Liver (tissue), 9 donors: ENCODE data around the gene EEA1. TPM values are rescaled to one million over a fixed set of nuclear protein-coding genes. Genes with fewer than 3 reads are reported as not detected.

Source experiments
- DNase-seq: peaks from one replicate; pipeline ENCODE4 v3.0.0-alpha.2; 2017; ENCODE audit warnings: low spot score
- H3K27ac ChIP-seq, 2 donors: one replicate each; pipeline ENCODE4 v1.7.0; 2013; ENCODE audit warnings: inconsistent platforms in 2 of 2, low read length in 2 of 2, control low read depth in 1 of 2, low read depth in 1 of 2, mild to moderate bottlenecking in 1 of 2
- H3K27me3 ChIP-seq, 4 donors: one replicate each; pipeline versions ENCODE4 v1.6.1 to v1.7.0; 2013; ENCODE audit warnings: low read length in 3 of 4, inconsistent platforms in 1 of 4, mild to moderate bottlenecking in 1 of 4, moderate library complexity in 1 of 4; ENCODE audit not compliant: control insufficient read depth in 4 of 4, insufficient read depth in 4 of 4
- H3K36me3 ChIP-seq, 4 donors: one replicate each; pipeline versions ENCODE4 v1.6.1 to v1.7.0; 2013; ENCODE audit warnings: low read length in 3 of 4, mild to moderate bottlenecking in 3 of 4, low read depth in 1 of 4, moderate library complexity in 1 of 4; ENCODE audit not compliant: control insufficient read depth in 4 of 4, insufficient read depth in 3 of 4
- H3K4me1 ChIP-seq, 4 donors: one replicate each; pipeline versions ENCODE4 v1.6.1 to v1.7.0; 2013; ENCODE audit warnings: low read length in 3 of 4, mild to moderate bottlenecking in 3 of 4, moderate library complexity in 1 of 4; ENCODE audit not compliant: control insufficient read depth in 4 of 4, insufficient read depth in 4 of 4
- H3K4me3 ChIP-seq, 3 donors: one replicate each; pipeline versions ENCODE4 v1.6.1 to v1.7.0; 2013; ENCODE audit warnings: low read length in 3 of 3, control low read depth in 1 of 3, low read depth in 1 of 3, mild to moderate bottlenecking in 1 of 3
- H3K9ac ChIP-seq, 2 donors: one replicate each; pipeline ENCODE4 v1.7.0; 2013; ENCODE audit warnings: low read length in 2 of 2, mild to moderate bottlenecking in 2 of 2, moderate library complexity in 2 of 2, control low read depth in 1 of 2, low read depth in 1 of 2
- H3K9me3 ChIP-seq, 4 donors: one replicate each; pipeline versions ENCODE4 v1.6.1 to v1.7.0; 2013; ENCODE audit warnings: low read length in 3 of 4; ENCODE audit not compliant: control insufficient read depth in 4 of 4
- ATF3 ChIP-seq: IDR thresholded peaks from 2 replicates; pipeline ENCODE4 v1.6.1; 2016; ENCODE audit warnings: antibody characterized with exemption
- FOXA1 ChIP-seq: IDR thresholded peaks from 2 replicates; pipeline ENCODE4 v1.6.1; 2016; ENCODE audit warnings: antibody characterized with exemption
- FOXA2 ChIP-seq: IDR thresholded peaks from 2 replicates; pipeline ENCODE4 v1.6.1; 2016; ENCODE audit warnings: antibody characterized with exemption
- GABPA ChIP-seq, 2 donors: IDR thresholded peaks in 1 of 2; conservative IDR thresholded peaks in 1 of 2; 2 replicates each; pipeline ENCODE4 v1.6.1; 2016; ENCODE audit warnings: antibody characterized with exemption in 2 of 2, mild to moderate bottlenecking in 1 of 2, moderate library complexity in 1 of 2
- HNF4A ChIP-seq, 2 donors: conservative IDR thresholded peaks; 2 replicates each; pipeline ENCODE4 v1.6.1; 2016; ENCODE audit warnings: antibody characterized with exemption in 2 of 2, mild to moderate bottlenecking in 2 of 2
- JUND ChIP-seq, 2 donors: IDR thresholded peaks; 2 replicates each; pipeline ENCODE4 v1.6.1; 2016; ENCODE audit warnings: antibody characterized with exemption in 2 of 2
- MAX ChIP-seq: IDR thresholded peaks from 2 replicates; pipeline ENCODE4 v1.6.1; 2016; ENCODE audit warnings: antibody characterized with exemption
- NR2F2 ChIP-seq: IDR thresholded peaks from 2 replicates; pipeline ENCODE4 v1.6.1; 2016; ENCODE audit warnings: antibody characterized with exemption
- REST ChIP-seq: IDR thresholded peaks from 2 replicates; pipeline ENCODE4 v1.6.1; 2016; ENCODE audit warnings: antibody characterized with exemption, mild to moderate bottlenecking
- RXRA ChIP-seq, 2 donors: IDR thresholded peaks; 2 replicates each; pipeline ENCODE4 v1.6.1; 2017 to 2018; ENCODE audit warnings: antibody characterized with exemption in 2 of 2, mild to moderate bottlenecking in 1 of 2
- SP1 ChIP-seq: IDR thresholded peaks from 2 replicates; pipeline ENCODE4 v1.6.1; 2018; ENCODE audit warnings: antibody characterized with exemption, mild to moderate bottlenecking
- TAF1 ChIP-seq: conservative IDR thresholded peaks from 2 replicates; pipeline ENCODE4 v1.6.1; 2016; ENCODE audit warnings: antibody characterized with exemption, mild to moderate bottlenecking
- YY1 ChIP-seq: IDR thresholded peaks from 2 replicates; pipeline ENCODE4 v1.6.1; 2016; ENCODE audit warnings: antibody characterized with exemption, mild to moderate bottlenecking
- ZBTB33 ChIP-seq: IDR thresholded peaks from 2 replicates; pipeline ENCODE4 v1.6.1; 2016; ENCODE audit warnings: antibody characterized with exemption
- WGBS: extraction: QIAGEN DNeasy Blood & Tissue Kit; methylation state at CpG from one replicate; pipeline ENCODE4 v1.1.7; 2013; 5-methylcytosine and 5-hydroxymethylcytosine counted together
- polyA plus RNA-seq, 2 donors: library from polyadenylated mRNA; stranded (reverse) in 1 of 2; unstranded in 1 of 2; fragments of 200-250 nt in 1 of 2; fragments of >200 nt in 1 of 2; fragmentation: Nextera tagmentation in 1 of 2; extraction: Ambion mirVana in 1 of 2; gene quantifications; one replicate each; pipeline versions ENCODE4 v1.2.1 to v1.2.3, GENCODE V29; 2013 to 2015
- total RNA-seq, 2 donors: library from RNA; depleted of rRNA; stranded (reverse); fragments of >200 nt; gene quantifications; one replicate each; pipeline ENCODE4 v1.2.3, GENCODE V29; 2014
- donor health status: healthy.
- donor health status: healthy.
- donor health status: healthy.
- donor health status: healthy.
- donor health status: healthy.

EEA1 gene
- total and polyA plus RNA-seq, 4 donors: 2.5 to 15.8 (median 9.1) TPM

- H3K27ac ChIP-seq: no peak overlapping the region
- no peak for DNase-seq
- peaks cover 0 to 1% (median 0%) of the 10 kb centered on the region in 4 donors for H3K4me1 ChIP-seq
- no peak overlapping the region for H3K9ac ChIP-seq
- no peaks in the 10 kb centered on the region for H3K36me3 ChIP-seq
- 83% methylated on average over 7 of the region's 7 CpGs for WGBS
- H3K4me3 ChIP-seq: no peak overlapping the region
- TF ChIP-seq FOXA2 (no peak), TAF1 (no peak), SP1 (no peak), REST (no peak), NR2F2 (no peak), HNF4A (conservative IDR thresholded peaks at IDR 0.05) (no peak), FOXA1 (no peak), JUND (IDR thresholded peaks at IDR 0.05) (no peak)
- H3K9me3 ChIP-seq: no peaks in the 10 kb centered on the region
- no peaks in the 10 kb centered on the region for H3K27me3 ChIP-seq
Measured at GRCh38 chr12:92905811-92906554, 23.1 kb downstream of the EEA1 start.

- 86% methylated on average over 9 of the region's 9 CpGs for WGBS
- DNase-seq: no peak
Measured at GRCh38 chr12:92905258-92905810, 23.8 kb downstream of the EEA1 start.

More at GRCh38 chr12:92905258-92905810, 23.8 kb downstream of the EEA1 start:
- Histone ChIP-seq H3K4me1 (peaks cover 0 to 3% (median 0%) of the 10 kb centered on the region in 4 donors), H3K27ac (no peak overlapping the region), H3K9me3 (no peaks in the 10 kb centered on the region), H3K9ac (no peak overlapping the region), H3K4me3 (no peak overlapping the region), H3K27me3 (no peaks in the 10 kb centered on the region), H3K36me3 (no peaks in the 10 kb centered on the region)
- TF ChIP-seq ZBTB33 (no peak), MAX (no peak), HNF4A (conservative IDR thresholded peaks at IDR 0.05) (no peak), ATF3 (no peak), FOXA2 (no peak), TAF1 (no peak), RXRA (IDR thresholded peaks at IDR 0.05) (no peak), FOXA1 (no peak), GABPA (IDR thresholded peaks at IDR 0.05 in 1 of 2, conservative IDR thresholded peaks at IDR 0.05 in 1 of 2) (no peak), REST (no peak), JUND (IDR thresholded peaks at IDR 0.05) (no peak), YY1 (no peak), SP1 (no peak), NR2F2 (no peak)
